Gastroesophageal sphincter (tissue), 3 donors: ENCODE measurements around the gene AMOTL1.

Experiments used
- CTCF ChIP-seq, 4 experiments: fragments of 200-600 bp in 2 of 4; fragments of 450-650 bp in 2 of 4; sonication (generic) in 1 of 4; IDR thresholded peaks; one replicate each; pipeline ENCODE4 v1.5.1; 2017 to 2019; ENCODE audit warnings: antibody characterized with exemption in 4 of 4, mild to moderate bottlenecking in 2 of 4, moderate library complexity in 2 of 4
- POLR2A ChIP-seq, 2 donors: fragments of 450-650 bp; IDR thresholded peaks; one replicate each; pipeline ENCODE4 v1.6.1; 2017; ENCODE audit warnings: antibody characterized with exemption in 2 of 2, mild to moderate bottlenecking in 2 of 2, moderate library complexity in 1 of 2

DNA sequence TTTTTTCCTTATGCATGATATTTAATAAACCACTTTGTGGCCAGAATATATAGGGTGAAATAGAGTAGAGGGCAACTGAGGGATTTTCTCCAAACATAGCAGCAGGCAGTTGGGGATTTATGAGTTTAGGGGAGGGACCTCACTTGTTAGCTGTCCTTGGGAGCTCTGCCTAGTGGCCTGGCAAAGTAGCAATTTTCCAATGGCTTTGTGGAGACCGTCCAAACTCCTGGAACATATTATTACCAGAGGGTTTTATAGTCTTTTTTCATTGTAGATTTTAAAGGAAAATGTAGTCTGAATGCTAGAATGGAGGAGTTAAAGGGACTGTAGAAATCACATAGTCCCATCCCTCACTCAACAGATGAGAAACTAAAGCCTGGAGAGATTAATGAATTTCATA lies 32.3 kb downstream of the AMOTL1 start:
- TF ChIP-seq POLR2A (IDR thresholded peaks at IDR 0.05) (no peak), CTCF (IDR thresholded peaks at IDR 0.05) (no peak)
